GDM1 (cell line): ENCODE results near the gene TBC1D2B.

Source experiments
- DNase-seq: peaks from one replicate; lab custom pipeline; 2025; lab: John Stamatoyannopoulos, UW

The TBC1D2B gene

GRCh38 chr15:78097667-78098066 is 20.2 kb upstream of the TBC1D2B start:
- no peak for DNase-seq

DNA sequence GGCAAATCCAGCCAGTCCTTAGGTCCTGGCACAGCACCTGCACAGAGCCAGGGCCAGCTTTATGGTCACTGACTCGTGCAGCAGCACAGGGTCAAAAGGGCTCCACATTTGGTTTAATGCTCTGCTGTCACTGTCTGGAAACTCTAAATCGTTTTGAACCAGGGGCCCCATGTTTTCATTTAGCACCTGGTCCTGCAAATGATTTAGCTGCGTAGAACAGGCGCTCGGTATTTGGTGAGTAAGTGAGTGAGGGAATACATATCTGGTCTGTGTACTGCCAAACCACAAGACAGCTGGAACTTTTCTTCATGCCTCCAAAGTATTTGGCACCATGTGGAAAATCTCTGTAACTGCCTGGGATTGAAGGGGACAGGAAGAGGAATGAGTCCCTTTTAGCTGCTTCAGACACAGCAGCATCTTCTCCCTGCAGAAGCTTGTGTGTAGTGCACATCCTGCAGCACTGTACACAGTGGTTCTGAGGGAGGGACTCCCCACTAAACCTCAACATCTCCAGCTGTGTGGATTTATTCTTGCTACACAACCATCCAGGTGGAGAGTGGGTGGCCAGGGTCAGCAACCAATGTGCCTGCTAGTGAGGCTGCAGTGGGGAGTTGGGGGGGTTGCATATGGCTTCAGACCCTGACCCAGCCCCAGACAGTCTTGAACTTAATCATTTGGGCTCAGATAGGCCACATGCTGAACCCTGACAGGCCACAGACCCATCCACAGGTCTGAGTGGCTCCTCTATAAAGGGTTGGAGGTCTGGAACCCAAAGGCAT is 15.9 kb upstream of the TBC1D2B start:
- no peak for DNase-seq

GRCh38 chr15:78092261-78093041 is 14.9 kb upstream of the TBC1D2B start, which contains the start of gene SH2D7:
SH2D7 (plus strand) TSS chr15:78092561; CDS start chr15:78092585, 24 bp downstream.
- no peak for DNase-seq

DNA sequence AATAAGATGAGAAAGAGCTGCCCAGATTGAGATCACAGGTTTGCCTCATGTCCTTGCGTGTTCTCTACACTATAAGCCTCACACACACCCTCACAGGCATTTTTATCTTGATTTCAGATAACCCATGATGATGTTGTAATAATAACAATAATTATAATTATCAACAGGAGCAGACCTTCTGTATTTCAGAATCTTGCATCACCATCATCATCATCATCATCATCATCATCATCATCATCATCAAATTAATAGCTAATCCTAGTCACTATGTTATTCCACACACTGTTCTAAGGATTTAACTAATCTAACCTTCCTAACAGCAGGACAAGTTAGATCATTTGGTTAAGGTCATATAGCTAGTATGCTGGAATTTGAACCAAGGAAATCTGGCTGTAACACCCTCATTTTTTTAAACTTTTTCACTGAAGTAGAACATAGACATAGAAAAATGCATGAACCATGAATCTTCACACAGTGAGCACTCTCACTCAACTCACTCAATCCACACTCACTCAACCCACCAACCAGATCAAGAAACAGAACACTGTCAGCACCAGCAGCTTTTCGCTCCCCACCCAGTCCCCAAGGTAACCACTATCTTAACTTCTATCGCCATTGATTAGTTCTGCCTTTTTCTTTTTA is 13.0 kb upstream of the TBC1D2B start:
- DNase-seq = no peak

DNA sequence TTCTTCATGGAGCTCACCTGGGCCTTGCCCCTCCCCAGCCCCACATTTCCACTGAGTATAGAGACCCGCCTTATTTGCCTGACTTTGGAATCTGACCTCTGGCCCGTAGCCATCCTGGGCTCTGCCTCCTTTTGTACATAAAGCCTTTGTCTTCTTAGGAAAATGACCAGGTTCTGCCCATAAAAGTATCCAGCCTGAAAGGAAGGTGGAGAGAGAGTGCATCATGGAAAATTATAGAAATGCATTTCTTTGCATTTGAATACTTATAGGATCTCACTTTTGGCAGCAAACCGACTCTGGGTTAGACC is 11.2 kb upstream of the TBC1D2B start:
- DNase-seq = no peak

DNA sequence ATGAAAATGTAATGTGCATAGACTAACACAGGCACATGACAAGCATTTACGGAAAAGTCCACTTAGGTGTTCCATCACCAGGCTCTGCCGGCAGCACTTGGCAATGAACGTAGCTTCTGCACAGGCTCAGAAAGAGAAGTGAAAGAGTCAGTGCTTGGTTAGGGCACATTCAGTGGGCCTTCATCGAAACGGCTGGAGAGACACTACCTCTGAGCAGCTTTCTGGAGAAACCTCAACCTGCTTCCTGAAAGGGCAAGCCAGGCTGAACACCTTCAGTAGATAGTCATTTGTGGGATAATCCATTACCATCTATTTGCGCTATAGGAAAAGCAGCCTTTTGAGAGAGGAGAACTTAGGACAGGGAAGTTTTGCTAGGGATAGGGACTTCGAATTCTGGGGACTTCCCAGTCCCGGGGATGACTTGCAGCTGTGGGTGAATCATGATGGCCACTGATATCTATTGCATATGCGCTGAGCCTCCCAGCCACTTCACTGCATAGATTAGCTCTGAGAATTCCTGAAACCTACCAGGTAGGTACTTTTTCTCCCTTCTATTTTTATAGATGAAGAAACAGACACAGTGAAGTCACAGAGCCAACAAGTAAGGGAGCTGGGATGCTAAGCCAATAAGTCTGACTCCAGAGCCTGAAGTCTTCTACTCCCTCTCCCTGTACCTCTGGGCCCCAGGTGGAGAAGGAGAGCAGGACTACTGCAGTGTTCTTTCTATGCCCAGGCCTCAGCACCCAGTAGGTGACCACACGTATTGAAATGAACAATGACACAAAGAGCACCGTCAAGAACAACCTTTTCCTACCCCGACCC is 10.7 kb upstream of the TBC1D2B start:
- no peak for DNase-seq

GRCh38 chr15:78085928-78086327 is 8.4 kb upstream of the TBC1D2B start:
- no peak for DNase-seq

DNA sequence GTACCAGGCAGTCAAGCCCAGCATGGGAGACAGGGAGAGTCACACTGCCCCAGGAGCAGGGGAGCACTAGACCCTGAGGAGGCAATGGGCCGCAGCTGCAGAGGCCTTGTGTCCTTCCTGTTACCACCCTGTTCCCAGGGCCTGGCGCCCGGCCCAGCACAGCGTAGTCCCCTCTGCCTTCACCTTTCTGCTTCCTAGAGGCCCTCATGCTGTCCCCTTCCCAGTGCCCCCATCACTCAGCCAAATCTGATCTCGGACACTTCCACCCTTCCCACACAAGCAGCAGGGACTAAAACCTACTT is 6.9 kb upstream of the TBC1D2B start:
- DNase-seq = no peak

DNA sequence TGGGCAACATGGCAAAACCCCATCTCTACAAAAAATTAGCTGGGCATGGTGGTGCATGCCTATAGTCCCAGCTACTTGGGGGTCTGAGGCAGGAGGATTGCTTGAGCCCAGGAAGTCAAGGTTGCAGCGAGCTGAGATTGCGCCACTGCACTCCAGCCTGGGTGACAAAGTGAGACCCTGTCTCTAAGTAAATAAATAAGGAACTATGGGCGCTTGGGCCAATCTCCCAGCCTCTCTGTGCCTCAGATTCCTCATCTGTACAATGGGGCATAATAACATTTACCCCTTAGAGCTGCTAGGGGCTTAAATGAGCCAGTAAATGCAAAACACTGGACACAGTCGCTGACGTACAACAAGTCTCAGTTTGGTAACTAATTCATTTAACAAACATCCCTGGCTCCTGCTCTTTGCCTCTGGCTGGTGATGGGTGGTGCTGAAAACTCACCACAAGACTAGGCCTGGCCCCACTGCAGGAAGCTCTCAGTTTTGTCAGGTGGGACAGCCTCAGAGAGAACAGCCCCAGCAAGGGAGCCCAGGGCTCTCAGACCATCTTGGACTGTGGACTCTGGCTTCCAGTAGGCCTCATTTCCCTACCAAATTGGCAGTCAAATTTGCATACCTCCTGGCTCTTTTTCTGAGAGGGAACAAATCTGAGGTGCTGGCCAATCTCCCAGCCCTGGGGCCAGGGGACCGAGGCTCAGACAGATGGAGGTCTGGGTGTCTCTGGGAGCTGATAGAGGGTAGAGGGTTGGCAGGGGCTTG is 6.4 kb upstream of the TBC1D2B start:
- DNase-seq = no peak

GRCh38 chr15:78083186-78083585 is 5.7 kb upstream of the TBC1D2B start:
- DNase-seq = no peak

GRCh38 chr15:78082743-78083110 is 5.2 kb upstream of the TBC1D2B start:
- no peak for DNase-seq

DNA sequence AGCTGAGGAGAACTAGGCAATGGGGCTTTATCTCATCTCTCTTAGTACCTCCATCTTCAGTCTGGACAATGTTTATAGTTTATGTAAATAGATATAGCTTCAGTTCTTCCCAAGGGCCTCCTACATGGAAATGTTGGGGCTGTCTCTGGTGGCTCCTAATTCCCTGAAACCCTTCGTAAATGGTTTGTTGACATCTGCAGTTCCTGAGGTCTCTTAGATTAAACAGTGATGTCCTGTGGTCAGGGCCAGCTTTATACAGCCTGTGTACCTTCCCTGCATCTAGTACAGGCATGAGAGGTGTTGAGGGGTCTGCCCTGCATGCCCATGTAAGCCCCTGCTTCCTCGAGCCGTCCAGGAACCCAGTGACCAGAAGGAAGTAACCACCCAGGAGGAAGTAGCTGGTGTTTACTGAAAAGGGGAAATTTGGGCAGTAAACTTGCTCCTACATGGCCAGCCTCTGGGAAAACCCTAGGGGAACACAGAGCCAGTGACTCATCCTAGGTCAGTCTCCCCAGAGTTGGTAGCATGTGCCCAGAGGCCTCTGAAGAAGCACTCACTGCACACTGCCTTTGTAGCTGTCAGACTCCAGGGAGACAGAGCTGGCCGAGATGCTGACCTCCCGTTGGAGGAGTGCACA is 4.7 kb upstream of the TBC1D2B start:
- no peak for DNase-seq

DNA sequence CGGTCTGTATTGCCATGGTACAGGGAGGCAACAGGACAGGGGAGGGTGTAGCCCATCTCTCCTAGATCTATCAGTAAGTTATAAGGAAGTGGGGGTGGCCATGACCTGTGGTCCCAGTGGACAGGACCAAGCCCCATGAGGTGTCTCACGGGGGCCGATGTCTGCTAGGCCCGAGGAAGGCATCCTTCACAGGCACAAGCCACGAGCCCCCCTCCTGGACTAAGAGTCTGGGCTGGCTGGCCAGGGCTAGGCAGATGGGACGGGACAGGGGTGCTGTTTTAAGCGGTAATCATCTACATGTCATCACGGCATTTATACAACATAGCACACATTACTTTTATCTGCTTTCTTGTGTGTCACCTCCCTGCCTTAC is 2.6 kb upstream of the TBC1D2B start:
- no peak for DNase-seq

GRCh38 chr15:78079298-78080087 is 2.0 kb upstream of the TBC1D2B start:
- DNase-seq = no peak

GRCh38 chr15:78077871-78078210 is 330 bp upstream of the TBC1D2B start:
- no peak for DNase-seq

GRCh38 chr15:78076231-78077052 is 1.1 kb downstream of the TBC1D2B start:
- DNase-seq = no peak

- DNase-seq = no peak
Observed at GRCh38 chr15:78075490-78076230, 1.9 kb downstream of the TBC1D2B start.

DNA sequence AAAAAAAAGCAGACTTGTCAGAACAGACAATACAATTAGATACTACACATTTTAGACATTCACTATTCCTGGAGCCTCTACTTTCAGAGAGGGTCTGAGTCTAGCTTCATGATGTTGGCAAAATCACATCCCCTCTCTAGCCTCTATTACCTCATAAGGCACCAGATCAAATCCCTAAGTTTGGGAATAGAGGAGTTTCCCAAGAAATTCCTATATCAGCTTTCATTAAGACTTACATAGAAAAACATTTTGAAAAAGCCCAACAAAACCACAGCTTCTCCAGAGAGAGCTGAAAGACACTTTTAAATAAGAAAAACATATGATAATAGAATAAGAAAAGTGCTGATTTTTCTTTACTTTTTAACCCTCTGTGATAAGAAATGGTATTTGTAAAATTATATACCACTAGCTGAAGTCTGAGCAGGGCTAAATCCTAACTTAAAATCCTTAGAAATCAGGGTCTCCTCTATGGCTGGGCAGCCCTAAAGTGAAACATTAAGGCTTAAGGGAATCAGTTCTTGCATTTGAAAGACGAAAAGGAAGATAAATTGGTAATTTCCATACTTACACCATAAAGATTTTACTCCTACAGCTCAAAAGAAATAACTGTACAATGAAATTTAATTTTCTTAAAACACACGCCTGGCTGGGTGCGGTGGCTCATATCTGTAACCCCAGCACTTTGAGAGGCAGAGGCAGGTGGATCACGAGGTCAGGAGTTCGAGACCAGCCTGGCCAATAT is 4.3 kb downstream of the TBC1D2B start:
- no peak for DNase-seq
